Neural cell (in vitro differentiated cells): ENCODE results near the gene DRAM2.

Experiments used
- CTCF ChIP-seq: fragments of 450-650 bp; IDR thresholded peaks from 2 replicates; pipeline ENCODE4 v1.5.1; 2014; ENCODE audit warnings: antibody characterized with exemption, mild to moderate bottlenecking, moderate library complexity; ENCODE audit not compliant: poor library complexity, severe bottlenecking
- POLR2AphosphoS5 ChIP-seq: IDR thresholded peaks from 2 replicates; pipeline ENCODE4 v1.6.1; 2012
- REST ChIP-seq: IDR thresholded peaks from 2 replicates; pipeline ENCODE4 v1.6.1; 2012; ENCODE audit warnings: borderline replicate concordance
- SMC3 ChIP-seq: fragments of 450-650 bp; conservative IDR thresholded peaks from 2 replicates; pipeline ENCODE4 v1.6.1; 2014; ENCODE audit warnings: antibody characterized with exemption, mild to moderate bottlenecking, moderate library complexity; ENCODE audit not compliant: poor library complexity
- TAF1 ChIP-seq: IDR thresholded peaks from 2 replicates; pipeline ENCODE4 v1.6.1; 2012; ENCODE audit warnings: low read depth

DNA sequence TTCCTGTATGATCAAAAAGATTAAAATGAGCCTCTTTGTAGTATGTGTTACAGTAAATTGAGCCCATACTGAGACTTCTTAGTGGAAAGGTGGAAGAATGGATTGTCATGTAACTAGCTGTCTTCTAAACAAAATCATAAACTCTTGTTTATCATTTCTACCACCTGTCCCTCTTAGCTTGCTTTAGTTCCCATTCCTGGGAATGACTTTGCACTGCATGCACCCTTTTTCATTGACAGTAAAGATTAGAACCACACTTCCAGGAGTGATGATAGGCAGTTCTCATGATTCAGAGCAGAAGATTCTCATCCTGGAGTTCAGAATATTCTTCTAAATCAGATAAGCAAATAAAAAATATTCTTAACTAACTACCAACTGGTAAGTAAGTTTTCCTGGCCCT, 32.6 kb upstream of the DRAM2 start:
- TF ChIP-seq REST (no peak), CTCF (no peak), POLR2AphosphoS5 (no peak), TAF1 (no peak), SMC3 (no peak)
